ENCODE measurements around the gene TARS3.

TARS3 gene

GRCh38 chr15:101614001-101614585 lies 110.2 kb downstream of the TARS3 start:
- no peak for TF ChIP-seq CTCF (IDR thresholded peaks at IDR 0.05)
- H3K4me1 ChIP-seq = no peaks in the 10 kb centered on the region
- H3K4me2 ChIP-seq (ENCODE audit: low read length) = no peak overlapping the region
- H3K9ac ChIP-seq = no peak overlapping the region
- H3K9me3 ChIP-seq (ENCODE audit: control insufficient read depth, low read length) = no peaks in the 10 kb centered on the region
- no peak overlapping the region for H3K4me3 ChIP-seq (ENCODE audit: low read depth, low read length)
- no peak overlapping the region for H2AFZ ChIP-seq
- H3K79me2 ChIP-seq = no peaks in the 10 kb centered on the region
- H3K27ac ChIP-seq = no peak overlapping the region
- no peaks in the 10 kb centered on the region for H3K27me3 ChIP-seq (ENCODE audit: control insufficient read depth, insufficient read depth, low read length)
- no peaks in the 10 kb centered on the region for H3K36me3 ChIP-seq (ENCODE audit: control insufficient read depth, insufficient read depth, low read length)

GRCh38 chr15:101613130-101614000 lies 110.9 kb downstream of the TARS3 start:
- no peak overlapping the region for H3K27ac ChIP-seq
- no peaks in the 10 kb centered on the region for H3K36me3 ChIP-seq (ENCODE audit: control insufficient read depth, insufficient read depth, low read length)
- H3K9me3 ChIP-seq (ENCODE audit: control insufficient read depth, low read length) = no peaks in the 10 kb centered on the region
- no peaks in the 10 kb centered on the region for H3K4me1 ChIP-seq
- no peaks in the 10 kb centered on the region for H3K27me3 ChIP-seq (ENCODE audit: control insufficient read depth, insufficient read depth, low read length)
- no peaks in the 10 kb centered on the region for H3K79me2 ChIP-seq
- no peak overlapping the region for H3K4me2 ChIP-seq (ENCODE audit: low read length)
- no peak for TF ChIP-seq CTCF (IDR thresholded peaks at IDR 0.05)
- no peak overlapping the region for H3K4me3 ChIP-seq (ENCODE audit: low read depth, low read length)
- no peak overlapping the region for H2AFZ ChIP-seq
- no peak overlapping the region for H3K9ac ChIP-seq

- Histone ChIP-seq H3K27me3 (ENCODE audit: control insufficient read depth, insufficient read depth, low read length) (no peaks in the 10 kb centered on the region), H2AFZ (no peak overlapping the region), H3K4me3 (ENCODE audit: low read depth, low read length) (no peak overlapping the region), H3K9me3 (ENCODE audit: control insufficient read depth, low read length) (no peaks in the 10 kb centered on the region), H3K27ac (no peak overlapping the region), H3K79me2 (no peaks in the 10 kb centered on the region), H3K9ac (no peak overlapping the region), H3K36me3 (ENCODE audit: control insufficient read depth, insufficient read depth, low read length) (no peaks in the 10 kb centered on the region), H3K4me1 (no peaks in the 10 kb centered on the region), H3K4me2 (ENCODE audit: low read length) (no peak overlapping the region)
- TF ChIP-seq CTCF (IDR thresholded peaks at IDR 0.05) = no peak
These were observed 111.6 kb downstream of the TARS3 start for GRCh38 chr15:101612676-101613075.

- no peaks in the 10 kb centered on the region for H3K36me3 ChIP-seq (ENCODE audit: control insufficient read depth, insufficient read depth, low read length)
- H3K4me2 ChIP-seq (ENCODE audit: low read length) = no peak overlapping the region
- no peaks in the 10 kb centered on the region for H3K4me1 ChIP-seq
- no peak overlapping the region for H2AFZ ChIP-seq
- no peak for TF ChIP-seq CTCF (IDR thresholded peaks at IDR 0.05)
- H3K9me3 ChIP-seq (ENCODE audit: control insufficient read depth, low read length) = no peaks in the 10 kb centered on the region
- no peaks in the 10 kb centered on the region for H3K27me3 ChIP-seq (ENCODE audit: control insufficient read depth, insufficient read depth, low read length)
- H3K9ac ChIP-seq = no peak overlapping the region
- H3K4me3 ChIP-seq (ENCODE audit: low read depth, low read length) = no peak overlapping the region
- H3K27ac ChIP-seq = no peak overlapping the region
- H3K79me2 ChIP-seq = no peaks in the 10 kb centered on the region
These were observed 112.5 kb downstream of the TARS3 start for GRCh38 chr15:101611580-101612299.

Data from parathyroid adenoma (tissue), 2 donors.